ENCODE measurements around the gene PTPN13. TPM values are rescaled to one million over a fixed set of nuclear protein-coding genes. Genes with fewer than 3 reads are reported as not detected.
"Not testable (repeated sequence)": the region's sequence is repeated elsewhere in the genome, so short reads cannot be mapped to it uniquely, and the experiment has no call there.

PTPN13 gene
- total RNA-seq, 3 donors from 2014 or later = 0.89 to 2.2 (median 0.92) TPM

- H3K36me3 Mint-ChIP-seq (ENCODE audit: insufficient read depth) = no peaks in the 10 kb centered on the region
- peaks cover 2% of the 10 kb centered on the region for H3K27me3 Mint-ChIP-seq (ENCODE audit: low read depth)
- no peak for DNase-seq
- H3K4me1 Mint-ChIP-seq (ENCODE audit: low read depth) = no peaks in the 10 kb centered on the region
- no peak overlapping the region for H3K4me3 Mint-ChIP-seq
- no peak for ATAC-seq
- H3K9me3 Mint-ChIP-seq = no peaks in the 10 kb centered on the region
Observed at GRCh38 chr4:86644892-86645291, 50.8 kb downstream of the PTPN13 start.

GRCh38 chr4:86652332-86652932, 58.3 kb downstream of the PTPN13 start:
- ATAC-seq (no peak), DNase-seq (no peak)
- H3K36me3 Mint-ChIP-seq (ENCODE audit: insufficient read depth) = peaks cover 2% of the 10 kb centered on the region
- H3K9me3 Mint-ChIP-seq = peaks cover 21% of the 10 kb centered on the region
- no peaks in the 10 kb centered on the region for H3K4me1 Mint-ChIP-seq (ENCODE audit: low read depth)
- no peak overlapping the region for H3K4me3 Mint-ChIP-seq
- H3K27me3 Mint-ChIP-seq (ENCODE audit: low read depth) = peaks cover 2% of the 10 kb centered on the region

- no peak for DNase-seq
- ATAC-seq = no peak
- Mint-ChIP-seq H3K4me1 (ENCODE audit: low read depth) (no peaks in the 10 kb centered on the region), H3K27me3 (ENCODE audit: low read depth) (peaks cover 2% of the 10 kb centered on the region), H3K36me3 (ENCODE audit: insufficient read depth) (peaks cover 2% of the 10 kb centered on the region), H3K4me3 (no peak overlapping the region), H3K9me3 (peaks cover 21% of the 10 kb centered on the region)
Observed at GRCh38 chr4:86653237-86653865, 59.2 kb downstream of the PTPN13 start.

GRCh38 chr4:86656781-86657180, 62.7 kb downstream of the PTPN13 start:
- not testable (repeated sequence) for H3K4me1 Mint-ChIP-seq (ENCODE audit: low read depth); H3K27me3 Mint-ChIP-seq (ENCODE audit: low read depth); DNase-seq; H3K4me3 Mint-ChIP-seq; ATAC-seq; H3K36me3 Mint-ChIP-seq (ENCODE audit: insufficient read depth)
- H3K9me3 Mint-ChIP-seq = peaks cover 15% of the 10 kb centered on the region

- DNase-seq (no peak), ATAC-seq (no peak)
- H3K4me1 Mint-ChIP-seq (ENCODE audit: low read depth) = no peaks in the 10 kb centered on the region
- H3K9me3 Mint-ChIP-seq = peaks cover 14% of the 10 kb centered on the region
- H3K27me3 Mint-ChIP-seq (ENCODE audit: low read depth) = no peaks in the 10 kb centered on the region
- peaks cover 2% of the 10 kb centered on the region for H3K36me3 Mint-ChIP-seq (ENCODE audit: insufficient read depth)
- no peak overlapping the region for H3K4me3 Mint-ChIP-seq
Observed at GRCh38 chr4:86657382-86657781, 63.3 kb downstream of the PTPN13 start.

GRCh38 chr4:86657910-86658309, 63.8 kb downstream of the PTPN13 start:
- H3K4me3 Mint-ChIP-seq = no peak overlapping the region
- no peak for DNase-seq
- no peak for ATAC-seq
- H3K36me3 Mint-ChIP-seq (ENCODE audit: insufficient read depth) = no peaks in the 10 kb centered on the region
- H3K4me1 Mint-ChIP-seq (ENCODE audit: low read depth) = no peaks in the 10 kb centered on the region
- no peaks in the 10 kb centered on the region for H3K27me3 Mint-ChIP-seq (ENCODE audit: low read depth)
- H3K9me3 Mint-ChIP-seq = peaks cover 9% of the 10 kb centered on the region

GRCh38 chr4:86660401-86660800, 66.3 kb downstream of the PTPN13 start:
- no peaks in the 10 kb centered on the region for H3K4me1 Mint-ChIP-seq (ENCODE audit: low read depth)
- no peak for DNase-seq
- ATAC-seq = no peak
- H3K4me3 Mint-ChIP-seq = no peak overlapping the region
- H3K27me3 Mint-ChIP-seq (ENCODE audit: low read depth) = no peaks in the 10 kb centered on the region
- peaks cover 5% of the 10 kb centered on the region for H3K9me3 Mint-ChIP-seq
- H3K36me3 Mint-ChIP-seq (ENCODE audit: insufficient read depth) = no peaks in the 10 kb centered on the region

GRCh38 chr4:86661006-86661405, 66.9 kb downstream of the PTPN13 start:
- ATAC-seq (no peak), DNase-seq (no peak)
- no peaks in the 10 kb centered on the region for H3K4me1 Mint-ChIP-seq (ENCODE audit: low read depth)
- H3K9me3 Mint-ChIP-seq = peaks cover under 1% of the 10 kb centered on the region
- H3K27me3 Mint-ChIP-seq (ENCODE audit: low read depth) = no peaks in the 10 kb centered on the region
- H3K36me3 Mint-ChIP-seq (ENCODE audit: insufficient read depth) = no peaks in the 10 kb centered on the region
- no peak overlapping the region for H3K4me3 Mint-ChIP-seq

- no peaks in the 10 kb centered on the region for H3K36me3 Mint-ChIP-seq (ENCODE audit: insufficient read depth)
- H3K9me3 Mint-ChIP-seq = no peaks in the 10 kb centered on the region
- DNase-seq (no peak), ATAC-seq (no peak)
- H3K27me3 Mint-ChIP-seq (ENCODE audit: low read depth) = no peaks in the 10 kb centered on the region
- no peak overlapping the region for H3K4me3 Mint-ChIP-seq
- H3K4me1 Mint-ChIP-seq (ENCODE audit: low read depth) = no peaks in the 10 kb centered on the region
Observed at GRCh38 chr4:86661418-86661817, 67.3 kb downstream of the PTPN13 start.

GRCh38 chr4:86664959-86665358, 70.8 kb downstream of the PTPN13 start:
- ATAC-seq = no peak
- Mint-ChIP-seq H3K4me3 (no peak overlapping the region), H3K27me3 (ENCODE audit: low read depth) (no peaks in the 10 kb centered on the region), H3K4me1 (ENCODE audit: low read depth) (no peaks in the 10 kb centered on the region), H3K36me3 (ENCODE audit: insufficient read depth) (no peaks in the 10 kb centered on the region), H3K9me3 (no peaks in the 10 kb centered on the region)
- DNase-seq = no peak

GRCh38 chr4:86670298-86670697, 76.2 kb downstream of the PTPN13 start:
- Mint-ChIP-seq H3K4me1 (ENCODE audit: low read depth) (no peaks in the 10 kb centered on the region), H3K4me3 (no peak overlapping the region), H3K9me3 (no peaks in the 10 kb centered on the region), H3K36me3 (ENCODE audit: insufficient read depth) (no peaks in the 10 kb centered on the region), H3K27me3 (ENCODE audit: low read depth) (no peaks in the 10 kb centered on the region)
- no peak for ATAC-seq
- no peak for DNase-seq

GRCh38 chr4:86670756-86671155, 76.6 kb downstream of the PTPN13 start:
- H3K27me3 Mint-ChIP-seq (ENCODE audit: low read depth) = no peaks in the 10 kb centered on the region
- H3K4me1 Mint-ChIP-seq (ENCODE audit: low read depth) = no peaks in the 10 kb centered on the region
- ATAC-seq (peak in 1 of 2 donors; percentile 25), DNase-seq (no peak)
- no peaks in the 10 kb centered on the region for H3K9me3 Mint-ChIP-seq
- H3K4me3 Mint-ChIP-seq = no peak overlapping the region
- no peaks in the 10 kb centered on the region for H3K36me3 Mint-ChIP-seq (ENCODE audit: insufficient read depth)

GRCh38 chr4:86675548-86675947, 81.4 kb downstream of the PTPN13 start:
- H3K4me1 Mint-ChIP-seq (ENCODE audit: low read depth) = no peaks in the 10 kb centered on the region
- ATAC-seq (no peak), DNase-seq (no peak)
- peaks cover 2% of the 10 kb centered on the region for H3K36me3 Mint-ChIP-seq (ENCODE audit: insufficient read depth)
- no peaks in the 10 kb centered on the region for H3K27me3 Mint-ChIP-seq (ENCODE audit: low read depth)
- H3K9me3 Mint-ChIP-seq = peaks cover 3% of the 10 kb centered on the region
- no peak overlapping the region for H3K4me3 Mint-ChIP-seq

GRCh38 chr4:86678796-86679195, 84.7 kb downstream of the PTPN13 start:
- Mint-ChIP-seq H3K4me3 (no peak overlapping the region), H3K9me3 (peaks cover 3% of the 10 kb centered on the region), H3K36me3 (ENCODE audit: insufficient read depth) (peaks cover 2% of the 10 kb centered on the region), H3K4me1 (ENCODE audit: low read depth) (no peaks in the 10 kb centered on the region), H3K27me3 (ENCODE audit: low read depth) (no peaks in the 10 kb centered on the region)
- no peak for ATAC-seq
- DNase-seq = no peak

- H3K27me3 Mint-ChIP-seq (ENCODE audit: low read depth) = no peaks in the 10 kb centered on the region
- ATAC-seq = no peak
- no peak for DNase-seq
- peaks cover 3% of the 10 kb centered on the region for H3K9me3 Mint-ChIP-seq
- H3K4me3 Mint-ChIP-seq = no peak overlapping the region
- H3K4me1 Mint-ChIP-seq (ENCODE audit: low read depth) = no peaks in the 10 kb centered on the region
- peaks cover 2% of the 10 kb centered on the region for H3K36me3 Mint-ChIP-seq (ENCODE audit: insufficient read depth)
Observed at GRCh38 chr4:86679441-86679840, 85.3 kb downstream of the PTPN13 start.
